Retinal pigment epithelial cell (primary cell): Measurements from ENCODE around the gene DCN.

Source experiments
- DNase-seq: peaks from one replicate; pipeline ENCODE4 v3.0.0-alpha.2; 2010; ENCODE audit warnings: low read depth
- H3K4me3 ChIP-seq: 2 replicates; pipeline ENCODE4 v1.5.1; 2011; ENCODE audit warnings: mild to moderate bottlenecking, low read length, control low read depth, moderate library complexity
- TF ChIP-seq, protein P1 (sequence below): conservative IDR thresholded peaks from 2 replicates; pipeline ENCODE4 v1.5.1; 2011; ENCODE audit warnings: low read depth, low read length, control low read depth, inconsistent platforms

The DCN gene, protein sequence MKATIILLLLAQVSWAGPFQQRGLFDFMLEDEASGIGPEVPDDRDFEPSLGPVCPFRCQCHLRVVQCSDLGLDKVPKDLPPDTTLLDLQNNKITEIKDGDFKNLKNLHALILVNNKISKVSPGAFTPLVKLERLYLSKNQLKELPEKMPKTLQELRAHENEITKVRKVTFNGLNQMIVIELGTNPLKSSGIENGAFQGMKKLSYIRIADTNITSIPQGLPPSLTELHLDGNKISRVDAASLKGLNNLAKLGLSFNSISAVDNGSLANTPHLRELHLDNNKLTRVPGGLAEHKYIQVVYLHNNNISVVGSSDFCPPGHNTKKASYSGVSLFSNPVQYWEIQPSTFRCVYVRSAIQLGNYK

DNA sequence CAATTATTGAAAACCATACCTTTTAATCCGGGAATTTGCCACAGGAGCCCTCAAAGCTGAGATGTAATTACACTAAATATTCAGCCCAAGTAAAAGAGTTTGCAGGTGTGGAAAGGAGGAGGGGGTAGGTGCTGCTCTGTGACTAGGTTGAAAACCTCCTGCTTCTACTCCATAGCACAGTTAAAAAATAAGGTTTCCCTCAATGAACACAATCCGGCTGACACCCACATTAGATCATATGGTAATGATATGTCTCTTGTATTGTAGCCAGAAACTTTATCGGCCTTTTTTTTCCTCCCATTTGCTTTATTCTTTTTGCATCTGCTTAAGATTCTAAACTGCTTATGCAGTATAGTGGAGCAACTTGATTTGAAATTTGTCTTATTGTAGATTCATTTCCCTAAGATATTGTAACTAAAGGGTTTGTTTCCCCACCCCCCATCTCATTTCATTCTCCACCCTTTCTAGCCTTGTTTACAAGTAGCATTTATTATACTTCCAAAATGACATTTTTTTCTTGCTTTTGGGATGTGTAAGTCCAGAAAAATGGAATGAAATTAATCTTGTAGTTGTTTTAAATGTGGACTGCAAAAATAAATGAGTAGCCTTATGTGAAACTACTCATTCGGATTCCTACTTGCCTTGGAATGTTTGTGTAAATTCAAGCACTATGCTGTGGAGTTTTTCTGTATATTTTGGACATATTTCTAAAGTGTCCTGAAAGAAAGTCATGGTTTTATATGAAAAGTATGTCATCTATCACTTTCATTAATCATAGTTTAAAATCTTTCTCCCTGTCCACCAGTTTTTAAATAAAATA is at the start of gene DCN:
Gene DCN, minus strand, starts transcription at position 182 of the 820 bp plus-strand sequence. CDS start 4,265 bp downstream, outside the sequence.
- no peak within 1 kb of the TSS for H3K4me3 ChIP-seq
- no peak for DNase-seq
- TF ChIP-seq, protein P1, sequence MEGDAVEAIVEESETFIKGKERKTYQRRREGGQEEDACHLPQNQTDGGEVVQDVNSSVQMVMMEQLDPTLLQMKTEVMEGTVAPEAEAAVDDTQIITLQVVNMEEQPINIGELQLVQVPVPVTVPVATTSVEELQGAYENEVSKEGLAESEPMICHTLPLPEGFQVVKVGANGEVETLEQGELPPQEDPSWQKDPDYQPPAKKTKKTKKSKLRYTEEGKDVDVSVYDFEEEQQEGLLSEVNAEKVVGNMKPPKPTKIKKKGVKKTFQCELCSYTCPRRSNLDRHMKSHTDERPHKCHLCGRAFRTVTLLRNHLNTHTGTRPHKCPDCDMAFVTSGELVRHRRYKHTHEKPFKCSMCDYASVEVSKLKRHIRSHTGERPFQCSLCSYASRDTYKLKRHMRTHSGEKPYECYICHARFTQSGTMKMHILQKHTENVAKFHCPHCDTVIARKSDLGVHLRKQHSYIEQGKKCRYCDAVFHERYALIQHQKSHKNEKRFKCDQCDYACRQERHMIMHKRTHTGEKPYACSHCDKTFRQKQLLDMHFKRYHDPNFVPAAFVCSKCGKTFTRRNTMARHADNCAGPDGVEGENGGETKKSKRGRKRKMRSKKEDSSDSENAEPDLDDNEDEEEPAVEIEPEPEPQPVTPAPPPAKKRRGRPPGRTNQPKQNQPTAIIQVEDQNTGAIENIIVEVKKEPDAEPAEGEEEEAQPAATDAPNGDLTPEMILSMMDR = no peak

DNA sequence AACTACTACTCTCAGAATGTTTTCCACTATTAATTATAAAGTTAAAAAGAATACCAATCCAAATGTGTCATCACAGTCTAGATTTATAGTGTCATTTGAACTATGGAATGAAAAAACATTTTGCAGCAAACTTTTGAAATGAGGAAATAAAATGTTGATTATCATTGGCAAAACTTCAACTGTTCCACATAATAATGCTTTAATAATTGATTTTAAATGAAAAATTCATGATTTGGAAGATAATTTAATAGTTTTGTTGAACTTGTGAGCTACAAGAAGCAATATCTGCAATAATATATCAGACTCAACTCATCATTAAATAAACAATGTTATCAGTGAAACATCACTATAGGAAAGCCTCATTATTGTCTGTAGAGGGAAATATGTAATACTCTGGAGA is 48.2 kb upstream of the DCN start:
- DNase-seq = no peak
- TF ChIP-seq, protein P1 = no peak
- no peak overlapping the region for H3K4me3 ChIP-seq

DNA sequence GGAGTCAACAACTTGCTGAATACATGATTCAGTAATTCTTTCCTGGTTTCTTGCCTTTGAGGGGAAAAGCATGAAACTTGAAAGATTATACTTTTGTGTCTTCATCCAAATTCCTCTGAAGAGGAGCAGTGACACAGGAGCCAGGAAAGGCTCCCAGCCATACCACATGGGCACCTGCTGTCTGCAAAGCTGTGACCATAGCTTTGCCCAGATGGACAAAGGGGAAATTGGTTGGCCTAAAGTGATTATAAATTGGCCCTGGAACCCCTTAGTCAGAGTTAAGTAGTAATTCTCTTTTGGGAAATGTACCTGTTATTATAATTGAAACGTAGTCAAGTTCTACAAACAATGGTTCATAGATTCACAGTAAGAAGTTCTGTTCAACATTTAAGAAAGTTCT is 44.3 kb upstream of the DCN start:
- no peak overlapping the region for H3K4me3 ChIP-seq
- no peak for DNase-seq
- TF ChIP-seq, protein P1 = no peak

DNA sequence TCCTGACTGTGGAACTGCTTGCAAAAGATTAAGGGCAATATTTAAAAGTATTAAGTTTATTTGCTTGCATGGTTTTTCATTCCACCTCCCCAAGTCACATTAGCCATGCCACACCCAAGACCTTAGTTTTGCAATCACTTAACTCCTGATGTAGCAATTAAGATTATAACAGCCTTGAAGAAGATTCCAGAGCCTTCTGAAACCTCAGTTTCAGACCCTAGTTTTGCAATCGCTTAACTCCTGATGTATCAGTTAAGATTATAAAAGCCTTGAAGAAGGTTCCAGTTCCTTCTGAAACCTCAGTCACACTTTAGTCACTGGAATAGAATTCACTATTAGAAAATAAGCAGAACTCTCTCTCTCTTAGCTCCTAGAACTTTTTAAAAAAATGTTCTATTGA is 42.7 kb upstream of the DCN start:
- peak; percentile 43 for DNase-seq
- H3K4me3 ChIP-seq = no peak overlapping the region
- TF ChIP-seq, protein P1 = no peak

DNA sequence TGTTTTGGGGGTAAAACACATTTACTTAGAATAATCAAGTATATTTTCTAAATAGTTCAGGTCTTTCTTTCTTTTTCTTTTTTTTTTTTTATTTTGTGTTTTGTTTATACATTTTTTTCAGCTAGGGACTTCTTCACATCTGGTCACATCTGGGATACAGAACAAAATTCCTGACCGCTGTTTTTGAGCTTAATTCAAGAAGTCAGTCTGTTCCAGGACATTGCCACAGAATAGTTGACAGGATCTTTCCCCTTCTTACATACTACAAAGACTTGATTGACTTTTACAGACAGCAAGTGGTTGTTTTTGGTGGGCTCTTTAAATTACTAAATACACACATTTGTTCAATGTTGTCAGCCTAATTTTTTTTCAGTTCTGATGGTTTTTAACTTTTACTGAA is 41.8 kb upstream of the DCN start:
- TF ChIP-seq, protein P1 = no peak
- no peak for DNase-seq
- H3K4me3 ChIP-seq = no peak overlapping the region

DNA sequence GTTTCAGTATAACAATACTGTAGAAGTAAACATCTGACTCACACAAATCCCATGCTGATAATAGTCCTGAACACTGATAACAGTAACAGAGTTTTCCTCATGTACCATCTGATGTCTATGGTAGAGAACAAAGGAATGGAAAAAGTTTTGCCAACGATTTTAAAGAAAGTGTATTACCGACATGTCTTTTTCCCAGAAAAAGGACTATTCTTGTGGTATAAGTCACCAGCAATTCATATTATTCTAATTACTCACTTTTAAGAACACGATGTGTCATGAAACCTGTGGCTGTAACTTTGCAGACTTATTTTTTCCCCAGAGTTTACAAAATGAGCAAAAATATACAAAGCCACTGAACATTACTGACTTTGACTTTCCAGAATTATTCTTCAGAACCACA is 40.1 kb upstream of the DCN start:
- H3K4me3 ChIP-seq = no peak overlapping the region
- TF ChIP-seq, protein P1 = no peak
- no peak for DNase-seq
